ES-I3 (cell line): ENCODE data around the gene HAUS8.

Experiments used
- H3K36me3 ChIP-seq: 2 replicates; pipeline ENCODE4 v1.6.1; 2013; ENCODE audit warnings: mild to moderate bottlenecking, low read length, control low read depth, moderate library complexity; ENCODE audit not compliant: insufficient read depth
- H3K4me1 ChIP-seq: 2 replicates; pipeline ENCODE4 v1.6.1; 2013; ENCODE audit warnings: mild to moderate bottlenecking, control low read depth, low read length; ENCODE audit not compliant: insufficient read depth
- H3K9ac ChIP-seq: 2 replicates; pipeline ENCODE4 v1.6.1; 2013; ENCODE audit warnings: low read depth, mild to moderate bottlenecking, low read length, moderate library complexity
- H3K9me3 ChIP-seq: 2 replicates; pipeline ENCODE4 v1.6.1; 2013; ENCODE audit warnings: mild to moderate bottlenecking, low read length, moderate library complexity; ENCODE audit not compliant: control insufficient read depth, insufficient read depth

HAUS8 gene

DNA sequence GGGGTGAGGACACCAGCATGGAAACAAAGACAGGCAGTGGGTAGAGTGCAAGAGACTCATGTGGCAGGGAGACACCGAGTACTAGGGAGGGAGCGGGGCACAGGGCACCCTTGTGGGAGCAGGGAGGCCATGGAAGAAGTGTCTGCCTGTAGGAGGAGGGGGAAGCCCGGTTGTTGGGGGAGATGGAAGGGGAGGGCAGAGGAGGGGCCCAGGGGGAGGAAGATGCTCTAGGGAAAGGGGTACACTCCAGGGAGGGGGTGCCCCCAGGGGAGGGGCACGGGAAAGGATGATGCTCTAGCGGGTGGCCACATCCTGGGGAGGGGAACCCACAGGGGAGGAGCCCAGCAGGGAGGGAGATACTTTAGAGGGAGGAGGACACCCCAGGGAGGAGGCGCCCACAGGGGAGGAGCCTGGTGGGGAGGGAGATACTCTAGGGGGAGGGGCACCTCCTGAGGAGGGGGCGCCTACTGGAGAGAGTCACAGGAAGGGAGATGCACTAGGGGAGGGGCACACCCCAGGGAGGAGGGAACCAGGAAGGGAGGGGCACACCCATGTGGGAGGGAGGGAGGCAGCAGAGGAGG is 73.6 kb downstream of the HAUS8 start:
- peaks cover 6% of the 10 kb centered on the region; the same call in 1 of the 2 replicates for H3K9me3 ChIP-seq
- no peaks in the 10 kb centered on the region; the same call in 1 of the 2 replicates for H3K36me3 ChIP-seq
- H3K9ac ChIP-seq = peak overlapping the region; percentile 51; the same call in 1 of the 2 replicates
- H3K4me1 ChIP-seq = no peaks in the 10 kb centered on the region
